GM12878 (cell line): ENCODE data around the gene TMC6. TPM values are rescaled to one million over a fixed set of nuclear protein-coding genes. Genes with fewer than 3 reads are reported as not detected.

Source experiments
- ATAC-seq: fragments of 200-7000 bp; cut with Tn5 transposase; 3 replicates; pipeline ENCODE4 v1.9.1; 2020; ENCODE audit warnings: mild to moderate bottlenecking, moderate library complexity
- BruUV-seq: library from RNA; stranded (reverse); fragments of 400-500 nt; replicated peaks from 2 replicates; lab custom pipeline; 2021; lab: Mats Ljungman, UMichigan
- CTCF ChIA-PET: fragments of 300-600 bp; sonication (Branson Sonifier 250); formaldehyde crosslinking; extraction: SDS; loops from one replicate; lab custom pipeline; 2021; ENCODE audit warnings: inconsistent platforms; lab: Yijun Ruan, JAX
- POLR2A ChIA-PET: fragments of 350-600 bp; formaldehyde crosslinking; extraction: SDS; loops from one replicate; lab custom pipeline; 2021; ENCODE audit warnings: inconsistent platforms; lab: Charles Lee
- RAD21 ChIA-PET: fragments of 300-600 bp; sonication (Branson Sonifier 250); formaldehyde crosslinking; loops from one replicate; lab custom pipeline; 2023; ENCODE audit warnings: antibody characterized with exemption; ENCODE audit not compliant: unreplicated experiment; lab: Charles Lee
- SMC1A ChIA-PET: fragments of 300-600 bp; sonication (Branson Sonifier 250); formaldehyde crosslinking; loops from one replicate; lab custom pipeline; 2023; ENCODE audit not compliant: unreplicated experiment, uncharacterized antibody; lab: Charles Lee
- DNase-seq: peaks from one replicate; pipeline ENCODE4 v3.0.0-alpha.2; 2011; ENCODE audit warnings: low read depth, low spot score
- FAIRE-seq: peaks from 3 replicates; lab custom pipeline; 2011; peaks lifted over from hg19 to GRCh38; lab: Jason Lieb, UNC
- H2AFZ ChIP-seq: 2 replicates; pipeline ENCODE4 v1.6.0; 2011; ENCODE audit warnings: low read depth, low read length, control low read depth; ENCODE audit not compliant: control insufficient read depth
- H3K27ac ChIP-seq: 2 replicates; pipeline ENCODE4 v1.5.1; 2011; ENCODE audit warnings: control low read depth; ENCODE audit not compliant: control insufficient read depth, insufficient read depth
- H3K27me3 ChIP-seq, 2 experiments: replicated peaks in 1 of 2; 2 replicates each; pipeline versions ENCODE4 v1.6.0 to v1.6.1; 2011; ENCODE audit warnings: low read length in 1 of 2; ENCODE audit not compliant: control insufficient read depth in 2 of 2, insufficient read depth in 2 of 2
- H3K36me3 ChIP-seq, 2 experiments: 2 replicates each; pipeline ENCODE4 v1.5.1; 2011; ENCODE audit warnings: low read length in 1 of 2; ENCODE audit not compliant: control insufficient read depth in 2 of 2, insufficient read depth in 2 of 2
- H3K4me1 ChIP-seq: 2 replicates; pipeline ENCODE4 v1.6.1; 2011; ENCODE audit warnings: mild to moderate bottlenecking, low read length, moderate library complexity, mixed read lengths; ENCODE audit not compliant: control insufficient read depth, insufficient read depth
- H3K4me2 ChIP-seq: 2 replicates; pipeline ENCODE4 v1.6.0; 2011; ENCODE audit warnings: control low read depth; ENCODE audit not compliant: control insufficient read depth, insufficient read depth
- H3K4me3 ChIP-seq: fragments of 200-600 bp; sonication (generic); 2 replicates; pipeline ENCODE4 v1.5.1; 2016
- H3K79me2 ChIP-seq: 2 replicates; pipeline ENCODE4 v1.6.0; 2011; ENCODE audit warnings: low read length; ENCODE audit not compliant: control insufficient read depth, insufficient read depth
- H3K9ac ChIP-seq: 2 replicates; pipeline ENCODE4 v1.8.0; 2011; ENCODE audit warnings: low read length, control low read depth, mixed read lengths; ENCODE audit not compliant: control insufficient read depth, insufficient read depth
- H3K9me3 ChIP-seq: replicated peaks from 3 replicates; pipeline ENCODE4 v1.5.1; 2011; ENCODE audit warnings: mild to moderate bottlenecking, low read length; ENCODE audit not compliant: control insufficient read depth, insufficient read depth
- H4K20me1 ChIP-seq: 2 replicates; pipeline ENCODE4 v1.6.0; 2011; ENCODE audit not compliant: control insufficient read depth, insufficient read depth
- ATF3 ChIP-seq: IDR thresholded peaks from 2 replicates; pipeline ENCODE4 v1.6.1; 2011; ENCODE audit warnings: low read depth, mild to moderate bottlenecking, low read length, moderate library complexity, borderline replicate concordance; ENCODE audit errors: extremely low read depth
- BHLHE40 ChIP-seq, 2 experiments: fragments of 450-650 bp in 1 of 2; IDR thresholded peaks; 2 replicates each; pipeline ENCODE4 v1.6.1; 2011 to 2017; ENCODE audit warnings: low read depth in 2 of 2, borderline replicate concordance in 1 of 2, improper control_type of control experiment in 1 of 2, low read length in 1 of 2, mild to moderate bottlenecking in 1 of 2
- EED ChIP-seq: sonication (generic); IDR thresholded peaks from 2 replicates; pipeline ENCODE4 v1.6.1; 2016; ENCODE audit warnings: antibody characterized with exemption, low read depth
- ELK1 ChIP-seq: IDR thresholded peaks from 2 replicates; pipeline ENCODE4 v1.6.1; 2012; ENCODE audit warnings: low read depth, low read length, improper control_type of control experiment
- ESRRA ChIP-seq: IDR thresholded peaks from 2 replicates; pipeline ENCODE4 v1.6.1; 2012; ENCODE audit warnings: mild to moderate bottlenecking, low read length, improper control_type of control experiment
- FOXM1 ChIP-seq: IDR thresholded peaks from 2 replicates; pipeline ENCODE4 v1.6.1; 2012; ENCODE audit warnings: low read depth, mild to moderate bottlenecking, inconsistent platforms, low read length, moderate library complexity
- JUND ChIP-seq: IDR thresholded peaks from 2 replicates; pipeline ENCODE4 v1.6.1; 2012; ENCODE audit warnings: low read depth, mild to moderate bottlenecking, low read length, improper control_type of control experiment, moderate library complexity
- LARP7 ChIP-seq: fragments of 450-650 bp; IDR thresholded peaks from 2 replicates; pipeline ENCODE4 v1.6.1; 2017; ENCODE audit warnings: mild to moderate bottlenecking
- MYC ChIP-seq: IDR thresholded peaks from 2 replicates; pipeline ENCODE4 v1.6.1; 2011; ENCODE audit warnings: mild to moderate bottlenecking, low read length, moderate library complexity, inconsistent platforms; ENCODE audit not compliant: insufficient read depth, insufficient replicate concordance, insufficient read length, severe bottlenecking
- NFYA ChIP-seq: IDR thresholded peaks from 2 replicates; pipeline ENCODE4 v1.6.1; 2011; ENCODE audit warnings: low read depth, mild to moderate bottlenecking, low read length, improper control_type of control experiment, borderline replicate concordance
- RAD51 ChIP-seq: fragments of 450-650 bp; IDR thresholded peaks from 2 replicates; pipeline ENCODE4 v1.6.1; 2016; ENCODE audit warnings: moderate library complexity, mild to moderate bottlenecking, inconsistent platforms
- SUZ12 ChIP-seq: fragments of 200-600 bp; sonication (generic); IDR thresholded peaks from one replicate; pipeline ENCODE4 v1.6.1; 2018; ENCODE audit warnings: antibody characterized with exemption, mild to moderate bottlenecking; ENCODE audit not compliant: unreplicated experiment
- TARDBP ChIP-seq: IDR thresholded peaks from 2 replicates; pipeline ENCODE4 v1.6.1; 2016; ENCODE audit warnings: borderline replicate concordance
- TCF7 ChIP-seq: IDR thresholded peaks from 2 replicates; pipeline ENCODE4 v1.6.1; 2014; ENCODE audit warnings: antibody characterized with exemption, borderline replicate concordance
- ZBTB4 ChIP-seq: fragments of 450-650 bp; formaldehyde crosslinking; IDR thresholded peaks from 2 replicates; pipeline ENCODE4 v1.4.0; 2022; ENCODE audit warnings: mild to moderate bottlenecking, moderate library complexity
- WGBS: methylation state at CpG from one replicate; pipeline ENCODE4 v1.1.6; 2016; ENCODE audit warnings: low lambda C conversion rate; ENCODE audit not compliant: insufficient replicate concordance, insufficient coverage; ENCODE audit errors: missing lambda C conversion rate; 5-methylcytosine and 5-hydroxymethylcytosine counted together
- in situ Hi-C: fragments of 300-500 bp; cut with MboI; formaldehyde crosslinking; loops from 9 replicates; pipeline ENCODE4 v1.14.3; 2018; ENCODE audit warnings: mixed read lengths
- intact Hi-C: fragments of 100-400 bp; cut with micrococcal nuclease; formaldehyde crosslinking; loops from one replicate; pipeline ENCODE4 v1.14.2; 2022; ENCODE audit not compliant: unreplicated experiment
- polyA plus RNA-seq, 11 experiments: library from polyadenylated mRNA; depleted of rRNA in 4 of 11; unstranded in 6 of 11; stranded (reverse) in 5 of 11; fragments of >200 nt; fragmentation: Nextera tagmentation in 4 of 11; fragmentation: Illumina TruSeq in 1 of 11; extraction: Ambion mirVana in 4 of 11; extraction: Trizol in 1 of 11; gene quantifications; 1 replicate in 1 of 11; 2 replicates in 10 of 11; pipeline versions ENCODE4 v1.2.1 to v1.2.3, GENCODE V29; 2011 to 2016; ENCODE audit warnings: inconsistent platforms in 2 of 11, missing spikeins in 2 of 11, low read depth in 1 of 11
- total RNA-seq, 4 experiments: library from RNA; depleted of rRNA in 3 of 4; stranded (reverse); fragments of >200 nt in 3 of 4; fragmentation: Illumina TruSeq in 1 of 4; extraction: Trizol in 1 of 4; gene quantifications; 2 replicates each; pipeline versions ENCODE4 v1.2.1 to v1.2.3, GENCODE V29; 2013 to 2021

TMC6 gene
- total and polyA plus RNA-seq, 10 of the 15 experiments (the other 5 are each of a cell fraction or from before 2014, with no cell fraction given) = 1.9 to 232 (median 60.6) TPM

GRCh38 chr17:78132084-78132676, 3.6 kb upstream of the TMC6 start:
- H3K27ac ChIP-seq = peak overlapping the region; percentile 93
- in situ Hi-C loops = no loop called here
- H4K20me1 ChIP-seq = no peaks in the 10 kb centered on the region
- H3K79me2 ChIP-seq = peaks cover 82% of the 10 kb centered on the region
- H3K9me3 ChIP-seq = no peaks in the 10 kb centered on the region
- peak; percentile 27 for FAIRE-seq
- intact Hi-C loops = no loop called here
- H3K27me3 ChIP-seq = no peaks in the 10 kb centered on the region
- H2AFZ ChIP-seq = no peak overlapping the region
- WGBS = 2% methylated on average over 23 of the region's 38 CpGs
- ChIA-PET CTCF (interaction anchor here (1.3 to 9.5 kb wide), 3 partner anchors 5 to 42 kb away, joined by 4 to 132 read pairs (median 66); partner anchors contain the start of gene TMC6), SMC1A (no interaction called here), RAD21 (interaction anchor here (0.6 to 2.7 kb wide), 6 partner anchors 12 to 704 kb away, joined by 3 to 6 read pairs (median 4); no protein-coding TSS in a partner anchor), POLR2A (interaction anchor here (0.9 to 3.7 kb wide), 4 partner anchors 12 to 44 kb away, joined by 3 to 13 read pairs (median 5); partner anchors contain the start of gene SYNGR2)
- peak; percentile 27 for ATAC-seq
- no TSS peak for BruUV-seq
- DNase-seq = no peak
- H3K4me2 ChIP-seq = peak overlapping the region; percentile 96
- peak overlapping the region; percentile 86 for H3K9ac ChIP-seq
- peaks cover 56% of the 10 kb centered on the region for H3K4me1 ChIP-seq
- H3K4me3 ChIP-seq = peak overlapping the region; percentile 94
- peaks cover 13 to 16% of the 10 kb centered on the region in 2 experiments; a peak in 3 of 4 replicates for H3K36me3 ChIP-seq
- TF ChIP-seq JUND = no peak
- no peak for TF ChIP-seq ESRRA
- no peak for TF ChIP-seq ATF3
- no peak for TF ChIP-seq ZBTB4 (CRISPR knock-in tag)
- TF ChIP-seq TARDBP = no peak
- TF ChIP-seq BHLHE40 (IDR thresholded peaks at IDR 0.05; ENCODE audit: borderline replicate concordance in 1 of 2, low read depth in 2 of 2, low read length in 1 of 2) = peak; percentile 55 to 65; a peak in 3 of 4 replicates
- no peak for TF ChIP-seq NFYA
- no peak for TF ChIP-seq TCF7
- TF ChIP-seq RAD51 = no peak
- no peak for TF ChIP-seq ELK1
- TF ChIP-seq FOXM1 = no peak
- peak; percentile 40; the same call in 1 of the 2 replicates for TF ChIP-seq EED
- no peak; the same call in 1 of the 2 replicates for TF ChIP-seq LARP7
- no peak for TF ChIP-seq SUZ12
- TF ChIP-seq MYC = no peak
